ENCODE data around the gene LYPD6.

LYPD6 gene

GRCh38 chr2:149409506-149409905 is 79.1 kb downstream of the LYPD6 start:
- DNase-seq (ENCODE audit: low read depth): no peak

- DNase-seq (ENCODE audit: low read depth): no peak
Observed at GRCh38 chr2:149410701-149411484, 80.5 kb downstream of the LYPD6 start.

DNA sequence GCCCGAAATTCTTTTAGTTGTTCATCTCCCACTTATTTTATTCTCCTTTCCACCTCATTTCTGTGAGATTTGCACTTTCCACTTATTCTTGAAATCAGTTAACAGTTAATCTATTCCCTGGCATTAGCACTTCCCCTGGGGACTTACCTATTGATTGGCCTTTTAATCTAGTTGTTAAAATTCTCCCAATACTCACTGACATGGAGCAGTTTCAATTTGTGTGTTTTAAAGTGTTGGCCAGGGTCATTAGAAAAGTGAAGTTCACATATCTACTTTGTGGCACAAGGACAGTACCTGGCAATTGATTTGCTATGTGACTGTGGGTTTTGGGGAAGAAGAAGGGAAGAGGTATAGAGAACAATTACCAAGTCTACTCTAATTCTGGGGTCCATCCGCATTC is 83.1 kb downstream of the LYPD6 start:
- no peak for DNase-seq (ENCODE audit: low read depth)

- no peak for DNase-seq (ENCODE audit: low read depth)
Observed at GRCh38 chr2:149415086-149415485, 84.7 kb downstream of the LYPD6 start.

DNA sequence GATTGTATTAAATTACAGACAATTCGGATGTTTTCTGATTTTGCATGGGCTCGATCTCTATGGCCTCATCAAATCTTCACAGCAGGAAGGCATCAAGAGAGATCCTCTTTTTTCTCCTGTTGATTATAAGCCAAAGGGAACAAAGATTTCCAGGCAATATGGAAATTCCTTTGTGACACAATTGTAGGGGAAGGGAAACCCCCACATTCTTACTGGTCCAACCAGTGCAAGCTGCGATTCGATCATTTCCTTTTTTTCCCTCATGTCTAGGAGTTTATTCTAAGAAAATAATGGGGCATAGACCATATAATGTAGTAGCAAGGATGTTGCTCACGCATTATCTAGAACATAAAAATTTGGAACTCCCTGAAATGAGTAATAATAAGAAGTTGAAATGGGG is 87.7 kb downstream of the LYPD6 start:
- no peak for DNase-seq (ENCODE audit: low read depth)

DNA sequence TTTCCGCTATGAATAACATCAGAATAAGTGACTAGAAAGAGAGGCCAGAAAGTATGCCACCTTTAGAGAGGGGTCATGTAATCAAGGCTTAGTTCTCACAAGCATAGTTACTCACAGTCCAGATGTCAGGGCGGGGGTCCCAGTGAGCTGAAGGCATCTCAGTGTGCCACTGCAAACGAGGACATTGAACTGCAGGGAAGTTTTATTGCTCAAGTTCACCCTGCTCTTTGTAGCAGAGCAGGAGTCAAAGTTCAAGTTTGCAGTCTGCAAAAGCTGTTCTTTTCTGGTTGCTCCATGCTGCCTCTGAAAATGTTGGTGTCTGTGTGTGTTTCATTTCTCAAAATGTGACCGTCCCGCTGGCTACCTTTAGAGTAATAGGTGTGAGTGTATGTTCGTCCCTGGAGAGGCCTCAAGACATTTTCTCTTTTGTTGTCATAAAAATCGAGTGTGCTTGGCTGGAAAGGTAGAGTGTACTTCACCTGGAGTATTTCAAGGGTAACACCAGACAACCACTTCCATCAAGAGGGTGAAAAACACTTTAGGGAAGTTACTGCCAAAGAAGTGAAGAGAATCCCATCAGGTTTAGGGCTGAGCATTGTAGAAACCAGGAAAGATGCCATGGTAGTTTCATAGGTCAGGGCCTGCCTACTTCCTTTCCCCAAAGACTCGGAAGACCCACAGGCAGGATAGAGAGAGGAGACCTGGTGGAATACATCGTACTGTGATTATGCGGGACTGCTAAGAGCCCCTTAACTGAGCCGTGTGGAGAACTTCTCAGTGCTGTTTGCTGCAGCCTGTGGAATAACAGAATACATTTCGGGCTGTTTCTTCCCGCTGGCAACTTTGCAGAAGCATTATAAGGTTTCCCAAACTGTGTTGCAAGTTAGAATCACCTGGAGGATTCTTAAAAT is 89.9 kb downstream of the LYPD6 start:
- DNase-seq (ENCODE audit: low read depth): no peak

DNA sequence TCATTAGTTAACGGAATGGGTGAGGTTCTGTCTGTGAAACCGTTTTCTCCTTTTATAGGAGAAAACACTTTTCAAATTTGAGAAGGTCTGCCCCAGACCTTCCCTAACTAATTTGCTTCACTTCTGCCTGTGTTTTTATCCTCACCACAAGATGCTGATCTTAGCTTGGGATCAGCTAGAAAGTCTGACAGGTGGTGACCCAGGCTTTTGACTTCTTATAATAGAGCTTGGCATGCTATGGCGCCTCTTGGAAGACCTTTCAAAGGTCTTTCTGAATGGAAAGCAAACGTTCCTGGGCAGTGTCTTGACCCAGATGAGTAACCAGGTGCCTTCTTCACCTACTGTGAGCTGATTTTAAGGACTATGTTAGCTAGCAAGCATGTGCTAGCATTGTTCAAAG is 91.4 kb downstream of the LYPD6 start:
- no peak for DNase-seq (ENCODE audit: low read depth)

DNA sequence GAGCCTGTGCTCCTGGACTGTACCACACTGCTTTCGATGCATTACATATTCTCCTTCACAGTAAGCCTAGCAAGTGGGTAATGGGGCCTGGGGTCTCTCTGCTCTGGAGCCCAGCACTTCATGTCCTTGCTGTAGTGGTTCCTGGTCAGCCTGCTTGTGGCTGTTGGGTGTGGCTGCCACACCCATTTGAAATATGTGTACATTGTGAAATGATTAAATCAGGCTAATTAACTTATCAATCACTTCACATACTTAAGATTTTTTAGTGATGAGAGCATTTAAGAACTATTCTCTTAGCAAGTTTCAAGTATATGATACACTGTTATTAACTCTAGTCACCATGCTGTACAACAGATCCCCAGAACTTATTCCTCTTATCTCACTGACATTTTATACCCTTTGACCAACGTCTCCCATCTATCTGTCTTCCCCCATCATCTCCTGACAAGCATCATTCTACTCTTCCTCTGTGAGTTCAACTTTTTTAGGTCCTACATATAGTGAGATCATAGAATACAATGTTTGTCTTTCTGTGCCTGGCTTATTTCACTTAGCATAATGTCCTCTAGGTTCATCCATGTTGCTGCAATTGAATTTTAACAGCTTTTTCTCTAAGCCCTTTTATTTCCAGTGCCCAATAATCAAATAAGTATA is 92.1 kb downstream of the LYPD6 start:
- DNase-seq (ENCODE audit: low read depth): no peak

GRCh38 chr2:149422991-149423338 is 92.6 kb downstream of the LYPD6 start:
- no peak for DNase-seq (ENCODE audit: low read depth)

DNA sequence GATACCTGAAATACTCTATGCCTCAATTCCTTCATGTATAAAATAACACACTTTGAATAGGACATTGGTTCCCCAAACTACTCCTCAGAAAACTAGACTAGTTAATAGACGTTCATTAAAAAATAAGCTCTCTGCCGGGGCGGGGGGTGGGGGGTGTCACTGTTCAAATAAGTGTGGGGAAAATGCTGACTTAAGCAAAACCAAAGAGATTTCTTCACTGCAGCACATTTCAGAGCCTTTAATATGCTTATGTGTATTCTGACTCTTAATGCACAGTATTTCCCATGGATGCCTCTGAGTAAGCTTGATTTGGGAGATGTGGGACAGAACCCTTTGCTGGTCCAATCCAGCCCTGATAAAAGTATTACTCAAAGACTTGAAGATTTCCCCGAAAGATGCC is 93.2 kb downstream of the LYPD6 start:
- DNase-seq (ENCODE audit: low read depth): no peak

- no peak for DNase-seq (ENCODE audit: low read depth)
Observed at GRCh38 chr2:149427387-149427786, 97.0 kb downstream of the LYPD6 start.

DNA sequence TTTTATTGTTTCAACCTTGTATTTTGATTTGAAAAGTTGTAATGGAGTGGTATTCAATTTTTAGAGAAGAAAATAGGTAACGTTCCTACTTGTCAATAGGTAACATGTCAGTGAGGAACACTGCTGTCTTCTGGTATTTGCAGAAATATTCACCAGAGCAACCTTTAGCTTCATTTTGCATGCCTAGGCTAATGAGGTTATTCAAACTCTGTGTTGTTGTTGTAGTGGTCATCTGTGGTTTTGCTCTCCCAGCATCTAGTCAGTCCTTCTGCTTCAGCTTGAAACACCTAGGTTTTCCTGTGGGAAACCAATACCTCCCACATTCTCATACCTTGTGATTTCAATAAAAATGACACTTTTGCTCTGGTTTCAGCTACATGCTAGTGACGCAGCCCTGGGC is 98.4 kb downstream of the LYPD6 start:
- no peak for DNase-seq (ENCODE audit: low read depth)

DNA sequence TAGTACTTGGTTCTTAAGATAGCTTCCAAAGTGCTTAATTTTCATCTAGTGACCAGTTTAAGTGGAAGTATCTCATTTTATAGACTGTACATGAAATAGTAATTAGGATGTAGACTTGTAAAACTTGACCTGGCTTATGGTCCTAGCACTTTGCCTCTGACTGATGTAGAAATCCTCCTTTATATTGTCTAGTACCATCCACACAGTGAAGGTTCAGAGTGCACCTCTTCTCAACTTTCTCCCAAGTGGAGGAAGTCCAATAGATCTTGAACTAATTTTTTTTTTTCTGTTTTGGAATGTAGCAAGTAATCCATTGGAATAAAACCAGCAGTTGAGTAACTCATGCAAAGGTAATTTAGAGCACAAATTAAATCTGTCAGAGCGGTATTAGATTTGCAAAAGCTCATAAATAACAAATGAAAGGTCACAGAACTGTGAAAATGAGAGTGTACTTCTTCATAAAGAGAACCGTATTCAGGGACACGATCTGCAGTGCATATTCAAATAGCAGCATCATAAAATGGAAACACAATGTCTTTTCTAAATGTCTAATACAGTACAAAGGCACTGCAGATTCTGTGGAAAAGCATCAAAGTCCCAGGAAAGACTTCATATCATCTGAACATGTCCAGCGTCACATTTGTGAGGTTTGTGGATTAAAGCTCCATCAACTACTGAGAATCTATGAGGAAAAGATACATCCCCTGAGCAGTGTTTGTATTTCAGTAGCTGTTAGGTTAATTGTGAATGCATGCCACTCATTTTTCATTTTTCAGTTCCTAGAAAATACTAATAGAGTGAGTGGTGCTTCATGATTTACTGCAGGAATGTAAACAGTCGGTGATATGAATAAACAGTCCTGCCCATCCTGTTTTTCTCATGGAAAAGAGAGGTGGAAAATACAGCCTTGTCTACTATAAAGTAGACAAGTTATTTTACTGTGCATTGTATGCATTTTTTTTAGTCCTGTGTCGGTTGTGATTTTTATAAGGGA is 100.7 kb downstream of the LYPD6 start:
- no peak for DNase-seq (ENCODE audit: low read depth)

DNA sequence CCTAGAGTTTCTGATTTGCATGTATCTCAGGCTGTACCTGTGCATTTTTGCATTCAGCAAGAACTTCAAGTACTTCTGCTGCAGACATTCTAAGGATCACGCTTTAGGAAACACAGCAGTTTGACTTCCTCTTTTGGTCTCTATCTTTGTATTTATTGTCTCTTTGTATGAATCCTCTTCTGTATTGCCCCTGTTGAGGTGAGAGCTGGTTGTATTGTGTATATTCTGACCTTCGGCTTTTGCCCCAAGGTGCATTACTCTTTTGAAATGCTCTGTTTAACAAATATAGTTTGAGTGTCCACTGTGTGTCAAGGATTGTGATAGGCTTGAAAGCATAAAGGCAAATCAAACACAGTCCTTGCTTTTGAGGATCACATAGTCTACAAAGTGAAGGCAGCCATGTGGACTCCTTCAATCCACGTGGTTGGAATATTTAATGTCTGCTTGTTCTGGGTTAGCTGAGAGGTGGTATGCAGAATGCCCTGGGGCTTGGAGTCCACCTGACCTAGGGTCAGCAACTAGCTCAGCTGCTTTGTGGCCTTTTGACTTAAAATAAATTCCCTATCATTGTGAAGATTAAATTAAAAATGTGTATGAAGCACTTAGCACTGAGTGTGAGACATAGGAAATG is 108.1 kb downstream of the LYPD6 start:
- DNase-seq (ENCODE audit: low read depth): no peak

GRCh38 chr2:149441255-149441654 is 110.9 kb downstream of the LYPD6 start:
- DNase-seq (ENCODE audit: low read depth): peak; percentile 3

DNA sequence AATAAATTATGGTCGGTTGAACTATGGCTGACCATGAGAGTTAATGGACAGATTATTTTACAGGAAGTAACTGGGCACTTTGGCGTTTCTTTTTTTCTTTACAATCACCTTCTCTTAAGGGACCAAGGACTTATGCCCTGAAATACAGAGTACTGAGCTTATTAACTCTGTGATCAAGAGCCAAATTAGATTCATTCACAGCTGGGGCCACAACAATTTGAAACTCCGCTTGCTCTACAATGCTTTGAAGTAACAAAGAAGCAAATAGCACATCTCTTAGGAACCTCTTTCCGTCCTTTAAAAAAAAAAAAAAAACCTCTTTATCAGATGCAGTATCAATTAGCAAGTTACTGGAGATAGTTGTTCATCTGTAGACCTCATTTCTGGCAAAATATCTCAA is 112.0 kb downstream of the LYPD6 start:
- no peak for DNase-seq (ENCODE audit: low read depth)

GRCh38 chr2:149443150-149443549 is 112.8 kb downstream of the LYPD6 start:
- DNase-seq (ENCODE audit: low read depth): no peak

DNA sequence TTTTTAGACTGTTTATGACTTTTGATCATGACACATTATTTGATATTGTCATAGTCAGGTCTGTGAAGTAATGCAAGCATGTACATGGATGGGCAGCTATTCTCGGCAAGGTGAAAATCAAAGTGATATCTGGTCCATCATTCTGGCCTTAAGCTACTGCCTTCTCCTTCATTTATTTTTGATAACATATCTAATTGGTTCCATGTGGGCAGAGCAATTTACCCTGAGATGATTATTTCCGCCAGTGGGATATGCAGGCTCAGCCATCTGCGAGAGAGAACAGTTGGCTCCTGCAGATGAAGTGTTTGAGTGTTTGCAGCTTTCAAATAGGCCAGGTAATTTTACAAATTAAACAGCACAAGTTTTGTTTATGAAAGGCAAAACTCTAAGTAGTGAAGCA is 116.4 kb downstream of the LYPD6 start:
- no peak for DNase-seq (ENCODE audit: low read depth)

- DNase-seq (ENCODE audit: low read depth): no peak
Observed at GRCh38 chr2:149448315-149448714, 117.9 kb downstream of the LYPD6 start.

DNA sequence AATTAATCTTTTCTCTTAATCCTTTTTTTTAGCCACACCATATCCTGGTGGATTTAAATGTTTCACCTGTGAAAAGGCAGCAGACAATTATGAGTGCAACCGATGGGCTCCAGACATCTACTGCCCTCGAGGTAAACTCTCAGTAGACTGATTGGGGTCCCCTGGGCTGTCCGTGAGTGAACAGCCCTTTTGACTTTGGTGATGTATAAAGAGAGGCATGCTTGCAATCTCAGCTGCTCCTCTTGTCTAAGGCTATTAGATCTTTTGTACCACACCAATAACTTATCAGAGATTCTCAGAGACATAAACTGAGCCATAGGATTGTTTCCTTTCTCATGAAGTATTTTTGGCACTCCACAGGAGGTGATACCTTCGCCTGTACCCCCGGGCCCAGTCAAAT is 118.6 kb downstream of the LYPD6 start:
- no peak for DNase-seq (ENCODE audit: low read depth)
